DMS79 (cell line): ENCODE measurements around the gene AK2.
"Not testable (repeated sequence)": the region's sequence is repeated elsewhere in the genome, so short reads cannot be mapped to it uniquely, and the experiment has no call there.

Experiments used
- DNase-seq: peaks from one replicate; lab custom pipeline; 2025; lab: John Stamatoyannopoulos, UW

AK2 gene

DNA sequence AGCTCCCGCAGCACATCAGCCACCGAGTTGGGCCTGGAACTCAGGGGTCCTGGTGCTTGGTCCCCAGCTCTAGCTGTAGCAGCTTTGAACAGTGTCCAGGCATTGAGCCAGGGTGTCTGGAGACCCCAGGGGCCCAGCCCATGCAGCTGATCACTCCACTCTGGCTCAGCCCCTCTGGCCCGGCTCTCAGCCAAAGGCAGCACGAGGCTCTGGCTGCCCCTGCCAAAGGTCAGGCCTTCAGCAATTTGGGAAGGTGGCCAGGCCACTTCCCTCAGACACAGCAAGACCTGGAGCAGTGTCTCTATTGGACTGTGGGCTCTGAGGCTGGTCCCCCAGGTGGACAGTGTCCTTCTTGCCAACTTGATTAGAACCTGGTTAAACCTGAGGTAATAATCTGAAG is 37.7 kb downstream of the AK2 start:
- DNase-seq = no peak

DNA sequence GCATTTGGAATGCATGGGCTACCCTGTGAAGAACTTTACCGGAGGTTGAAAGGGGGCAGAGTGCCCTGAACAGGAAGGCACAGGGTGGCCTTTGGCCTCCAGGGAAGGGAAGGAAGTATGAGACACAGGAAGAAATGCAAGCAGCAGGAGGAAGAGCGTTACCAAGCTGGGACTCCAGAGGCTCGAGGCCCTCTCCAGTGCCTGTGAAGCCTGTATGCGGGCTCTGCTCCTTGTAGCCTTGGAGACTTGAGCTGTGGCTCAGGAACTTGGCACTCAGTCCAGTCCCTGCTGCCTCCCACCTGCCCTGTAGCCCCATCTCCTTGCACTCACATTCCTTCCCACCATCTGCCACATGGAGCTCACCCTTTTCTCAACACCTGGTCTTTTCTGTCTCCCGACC is 38.6 kb downstream of the AK2 start:
- DNase-seq = no peak

DNA sequence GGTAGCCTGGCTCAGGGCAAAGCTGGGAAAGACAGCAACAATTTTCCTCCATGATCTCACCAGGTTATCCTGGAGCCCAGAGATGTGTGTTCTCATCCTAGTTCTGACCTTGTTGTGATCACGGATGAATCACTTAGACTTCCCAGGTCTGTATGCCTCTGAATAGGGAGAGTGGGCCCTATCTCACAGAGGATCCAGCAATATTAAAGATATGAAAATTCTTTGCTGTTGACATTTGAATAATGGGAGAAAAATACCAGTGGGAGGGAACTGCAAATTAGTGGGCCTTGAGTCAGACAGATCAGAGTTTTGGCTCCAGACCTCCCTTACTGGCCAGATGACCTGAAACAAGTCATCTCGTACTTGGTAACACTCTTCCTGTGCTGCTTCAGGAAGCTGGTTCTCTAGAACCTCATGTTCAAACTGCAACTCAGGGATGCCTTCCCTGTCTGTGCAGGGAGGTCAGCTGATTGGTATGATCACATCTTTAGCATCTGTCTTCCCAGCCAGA is 39.2 kb downstream of the AK2 start:
- no peak for DNase-seq

DNA sequence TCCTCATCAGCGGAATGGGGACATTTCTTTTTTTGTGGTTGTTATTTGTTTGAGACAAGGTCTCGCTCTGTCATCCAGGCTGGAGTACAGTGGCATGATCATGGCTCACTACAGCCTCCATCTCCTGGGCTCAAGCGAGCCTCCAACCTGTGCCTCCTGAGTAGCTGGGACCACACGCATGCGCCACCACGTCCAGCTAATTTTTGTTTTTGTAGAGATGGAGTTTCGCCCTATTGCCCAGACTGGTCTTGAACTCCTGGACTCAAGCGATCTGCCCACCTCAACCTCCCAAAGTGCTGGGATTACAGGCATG is 43.4 kb downstream of the AK2 start:
- DNase-seq = not testable (repeated sequence)

DNA sequence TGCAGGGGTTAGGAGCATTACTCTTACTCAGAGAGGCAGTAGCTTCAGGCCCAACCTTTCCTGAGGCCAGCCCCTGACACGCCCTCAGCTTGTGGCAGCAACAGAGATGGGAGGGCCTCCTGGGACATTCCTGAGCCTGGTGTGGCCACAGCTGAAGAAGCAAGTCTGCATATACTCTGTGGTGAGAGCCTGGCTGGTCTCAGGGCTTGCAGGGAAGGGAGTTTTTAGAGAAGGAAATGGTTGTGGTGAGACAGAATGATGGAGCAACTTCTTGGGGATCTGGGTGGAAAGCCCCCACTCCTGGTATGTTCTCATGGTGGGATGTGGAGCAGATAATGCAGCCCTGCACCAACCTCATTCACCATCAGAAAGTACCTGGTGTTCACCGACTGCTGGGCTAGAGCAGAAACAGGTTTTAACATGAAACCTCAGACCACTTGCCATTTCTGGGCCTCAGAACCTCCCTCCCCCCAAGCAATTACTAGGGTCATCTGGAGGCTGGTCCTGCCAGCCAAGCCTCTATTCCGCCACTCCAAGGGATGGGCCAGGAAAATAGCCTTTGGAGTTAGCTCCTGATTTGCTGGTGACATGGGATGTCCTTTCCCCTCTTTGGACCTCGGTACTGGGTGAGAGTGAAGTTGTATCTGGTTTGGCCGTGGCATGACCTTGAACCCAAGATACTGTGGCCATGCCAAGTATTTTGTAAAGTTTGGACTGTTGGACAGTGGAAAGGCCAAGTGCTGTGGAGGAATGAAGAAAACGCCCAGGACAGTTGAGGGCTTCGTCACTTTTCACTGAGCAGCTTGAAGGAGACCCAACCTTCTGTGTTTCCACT is 44.0 kb downstream of the AK2 start:
- no peak for DNase-seq

DNA sequence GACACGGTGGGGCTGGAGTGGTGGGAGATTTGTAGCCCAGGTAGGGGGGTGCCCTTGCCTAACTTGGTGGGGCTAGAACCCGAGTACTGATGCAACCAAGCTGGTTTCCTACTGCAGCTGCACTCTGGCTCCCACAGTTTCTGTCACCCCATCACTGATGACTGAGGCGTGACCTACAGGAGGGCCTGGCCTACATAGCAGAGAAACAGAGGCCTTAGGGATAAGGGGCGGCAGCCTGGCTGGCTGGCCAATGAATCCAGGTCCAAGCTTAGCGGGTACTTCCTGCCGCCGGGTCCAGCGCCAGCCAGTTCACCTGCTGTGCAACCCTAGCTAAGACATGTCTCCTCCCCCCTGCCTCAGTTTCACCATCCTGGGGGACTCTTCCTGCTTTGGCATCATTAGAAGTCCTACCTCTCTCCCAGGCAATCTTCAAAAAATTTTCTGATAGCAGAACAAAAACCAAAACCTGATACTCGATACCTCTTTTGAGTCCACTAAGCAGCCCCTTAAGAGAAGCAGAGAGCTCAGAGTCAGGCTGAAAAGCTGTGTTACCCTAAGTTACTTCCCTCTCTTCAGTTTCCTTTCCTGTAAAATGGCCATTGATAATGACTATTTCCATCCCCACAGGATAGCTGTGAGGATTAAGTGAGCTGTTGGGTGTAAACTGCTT is 44.7 kb downstream of the AK2 start:
- DNase-seq = no peak

DNA sequence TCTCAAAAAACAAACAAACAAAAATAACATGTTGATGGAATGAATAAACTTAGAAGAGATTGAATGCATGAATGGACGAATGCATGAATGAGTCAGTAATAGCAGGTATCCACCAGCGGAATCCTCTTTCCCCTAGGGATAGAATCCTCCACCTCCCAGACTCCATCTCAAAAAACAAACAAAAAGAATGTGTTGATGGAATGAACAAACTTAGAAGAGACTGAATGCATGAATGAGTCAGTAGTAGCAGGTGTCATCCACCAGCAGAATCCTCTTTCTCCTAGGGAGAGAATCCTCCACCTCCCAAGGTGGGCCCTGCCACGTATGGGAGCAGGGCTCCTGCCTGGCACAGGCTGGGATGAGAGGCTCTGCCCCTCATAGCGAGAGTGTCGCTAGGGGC is 45.3 kb downstream of the AK2 start:
- DNase-seq = no peak

DNA sequence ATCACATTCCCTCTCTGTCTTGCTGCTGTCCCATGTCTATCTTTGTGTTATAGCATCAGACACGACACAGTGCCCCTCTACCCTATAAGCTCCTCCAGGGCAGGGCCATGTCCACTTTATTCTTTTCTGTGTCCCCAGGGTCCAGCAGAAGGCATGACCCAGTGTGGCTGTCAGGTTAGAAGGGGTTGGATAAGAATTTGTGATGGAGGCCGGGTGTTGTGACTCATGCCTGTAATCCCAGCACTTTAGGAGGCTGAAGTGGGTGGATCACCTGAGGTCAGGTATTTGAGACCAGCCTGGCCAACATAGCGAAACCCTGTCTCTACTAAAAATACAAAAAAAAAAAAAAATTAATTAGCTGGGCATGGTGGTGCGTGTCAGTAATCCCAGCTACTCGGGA is 45.8 kb downstream of the AK2 start:
- DNase-seq = no peak

DNA sequence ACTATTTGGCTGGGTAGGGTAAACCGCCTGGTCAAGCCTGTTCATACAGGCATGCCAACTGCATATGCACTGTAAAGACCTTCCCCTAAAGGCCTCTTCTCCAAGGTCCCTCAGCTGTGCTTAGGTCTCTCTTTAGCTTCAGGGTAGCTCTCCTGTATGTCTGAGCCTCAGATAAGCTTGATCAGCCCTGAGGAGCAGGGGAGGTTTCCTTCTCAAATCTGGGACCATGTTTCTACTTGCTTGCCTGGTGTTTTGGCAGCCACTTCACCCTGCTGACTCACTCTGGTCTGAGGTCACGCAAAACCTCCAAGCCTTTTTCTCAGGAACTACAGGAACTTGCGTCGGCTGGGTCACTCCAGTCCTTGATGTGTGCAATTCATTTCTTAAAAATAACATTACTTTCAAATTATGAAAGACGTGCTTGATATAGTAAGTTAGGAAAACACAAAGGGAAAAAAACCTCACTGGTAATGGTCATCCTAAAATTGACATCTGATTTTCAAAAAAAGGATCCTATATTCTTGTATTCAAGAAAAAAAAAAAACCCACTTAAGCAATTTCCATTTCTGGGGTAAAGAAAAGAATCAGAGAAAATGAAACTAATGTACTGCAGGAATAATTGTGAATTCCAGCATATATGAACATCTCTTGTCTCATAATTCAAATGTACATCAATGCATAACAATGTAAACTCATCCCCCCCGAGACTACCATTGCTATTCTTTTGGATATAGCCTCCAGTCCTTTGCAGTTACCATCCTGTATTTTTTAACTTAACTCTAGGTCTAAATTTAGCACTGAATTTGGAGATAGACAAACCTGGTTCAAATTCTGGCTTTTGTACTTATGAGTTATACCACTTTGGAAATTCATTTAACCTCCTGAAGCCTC is 47.3 kb downstream of the AK2 start:
- DNase-seq = no peak

DNA sequence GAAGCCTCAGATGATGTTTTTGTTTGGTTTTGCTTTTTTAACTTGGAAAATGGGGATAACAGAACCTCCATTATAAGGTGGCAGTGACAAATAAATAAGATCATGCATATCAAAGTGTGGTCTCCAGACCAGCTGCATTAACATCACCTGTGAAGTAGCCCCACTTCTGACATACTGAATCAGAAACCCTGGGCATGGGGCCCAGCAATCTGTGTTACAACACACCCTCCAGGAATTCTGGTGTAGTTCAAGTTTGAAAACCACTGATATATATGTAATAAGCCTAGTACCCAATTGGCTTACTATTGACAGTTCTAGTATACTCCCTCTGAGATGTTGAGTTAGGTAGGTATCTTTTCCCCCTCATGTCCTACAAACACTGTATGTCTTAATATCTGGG is 48.0 kb downstream of the AK2 start:
- no peak for DNase-seq

DNA sequence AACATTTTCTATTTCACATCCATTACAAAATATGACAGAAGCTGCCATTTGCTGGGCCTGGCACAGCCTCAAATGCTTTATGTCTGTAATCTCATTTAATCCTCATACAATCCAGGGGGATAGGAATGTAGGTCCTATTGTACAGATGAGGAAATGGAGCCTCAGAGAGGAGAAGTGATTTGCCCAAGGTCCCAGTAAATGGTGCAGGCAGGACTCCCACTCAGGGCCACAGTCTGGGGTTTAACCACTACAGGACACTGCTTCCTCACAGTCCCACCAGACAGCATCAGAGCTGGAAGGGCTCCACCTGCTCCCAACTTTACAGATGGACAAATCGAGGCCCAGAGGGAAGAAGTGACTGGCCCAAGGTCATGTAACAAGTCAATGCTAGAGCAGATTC is 51.5 kb downstream of the AK2 start:
- DNase-seq = no peak

DNA sequence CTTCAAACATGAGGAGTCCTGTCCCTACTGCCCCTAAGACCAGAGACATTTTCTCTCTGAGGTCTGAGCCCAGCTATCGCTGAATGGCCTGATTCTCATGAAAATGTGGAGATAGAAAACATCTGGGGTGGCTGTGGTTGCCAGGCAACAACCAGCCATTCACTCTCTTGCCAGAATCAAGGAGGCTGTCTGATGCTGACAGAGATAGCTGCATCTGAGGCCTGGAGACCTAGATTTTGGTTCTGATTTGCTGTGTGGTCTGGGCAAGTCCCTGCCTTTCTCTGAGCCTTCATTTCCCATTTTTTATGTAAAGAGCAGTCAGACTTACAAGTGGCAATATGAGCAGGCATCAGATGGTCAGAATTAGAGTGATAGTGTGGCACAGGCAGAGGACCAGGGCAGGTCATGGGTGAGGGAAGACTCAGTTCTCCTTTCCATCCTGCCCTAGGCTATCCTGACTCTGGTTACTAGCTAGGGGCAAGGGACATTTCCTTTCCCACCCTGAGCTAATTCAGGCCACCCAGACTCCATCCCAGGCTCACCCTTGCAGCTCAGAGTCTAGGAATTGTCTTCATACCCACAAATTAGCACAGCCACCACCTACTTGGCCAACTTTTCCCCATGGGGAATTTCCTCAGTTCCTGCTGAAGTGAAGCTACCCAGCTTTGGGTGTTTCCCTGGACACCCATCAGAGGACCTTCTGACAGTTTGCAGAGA is 52.1 kb downstream of the AK2 start:
- no peak for DNase-seq

DNA sequence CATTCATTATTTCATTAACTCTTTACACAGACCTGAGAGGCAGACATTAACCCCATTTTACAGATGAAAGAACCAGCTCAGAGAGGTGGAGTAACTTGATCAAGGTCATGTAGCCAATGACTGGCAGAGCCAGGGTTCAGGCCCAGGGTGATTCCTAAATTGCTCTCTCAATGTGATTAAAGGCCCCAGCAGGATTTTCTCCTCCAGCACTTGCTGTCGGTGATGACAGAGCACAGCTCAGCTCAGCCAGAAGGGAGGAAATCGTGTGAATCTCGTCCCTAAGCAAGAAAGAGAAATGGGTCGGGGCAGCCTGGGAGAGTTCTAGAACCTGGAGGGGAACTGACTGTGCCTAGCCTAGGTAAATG is 52.6 kb downstream of the AK2 start:
- no peak for DNase-seq

DNA sequence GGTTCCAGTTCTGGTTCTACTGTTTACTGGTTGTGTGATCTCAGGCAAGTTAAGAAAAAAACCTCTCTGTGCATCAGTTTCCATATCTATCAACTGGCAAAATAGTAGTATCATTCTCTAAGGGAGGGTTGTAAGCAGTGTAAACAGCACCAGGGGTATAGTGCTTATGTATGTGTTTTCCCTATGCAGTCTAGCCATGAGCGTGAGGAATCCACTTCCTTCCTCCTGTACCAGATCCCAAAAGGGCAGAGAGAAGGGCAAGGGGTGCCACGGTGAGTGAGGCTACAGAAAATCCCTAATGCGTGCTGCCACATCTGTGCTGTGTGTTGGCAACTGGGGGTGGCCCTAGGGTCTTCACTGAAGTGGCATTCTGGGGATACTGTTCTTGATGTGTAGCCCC is 53.7 kb downstream of the AK2 start:
- DNase-seq = no peak

DNA sequence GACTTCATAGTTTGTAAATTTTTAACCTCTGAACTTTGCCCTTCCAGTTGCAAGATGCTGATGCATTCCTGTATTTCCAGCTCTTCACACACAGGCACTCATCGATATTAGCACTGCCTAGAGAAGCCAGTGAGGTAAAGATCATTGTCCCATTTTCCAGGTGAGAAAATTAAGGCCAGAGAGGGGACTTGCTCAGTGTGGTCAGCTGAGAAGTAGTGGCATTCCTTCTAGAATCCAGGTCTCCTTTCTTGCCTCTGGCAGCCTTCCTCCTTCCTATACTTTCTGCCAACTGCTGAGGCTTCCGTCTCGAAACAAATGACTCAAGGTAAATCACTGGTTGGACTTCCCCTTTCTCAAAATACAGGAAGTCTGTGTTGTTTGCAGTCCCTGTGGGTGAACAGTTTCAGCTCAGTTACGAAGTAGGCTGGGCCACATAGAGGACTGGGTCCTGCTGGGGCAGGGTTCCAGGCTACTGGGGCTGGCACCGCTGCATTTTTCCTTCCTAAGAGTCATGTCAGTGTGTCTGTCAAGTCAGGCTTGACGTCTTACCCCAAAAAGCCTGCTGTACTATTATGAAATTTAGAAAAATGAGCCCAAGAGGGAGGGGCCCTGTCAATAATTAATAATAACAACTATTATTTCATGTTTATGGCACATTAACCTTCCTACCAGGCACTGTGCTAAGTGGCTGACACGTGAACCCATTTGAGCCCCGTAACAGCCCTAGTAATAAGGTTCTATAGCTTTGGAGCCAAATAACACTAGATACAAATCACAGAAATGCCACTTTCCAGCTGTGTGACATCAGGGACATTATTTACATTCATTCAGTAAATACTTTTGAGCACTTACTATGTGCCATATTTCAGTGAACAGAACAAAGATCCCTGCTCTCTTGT is 55.4 kb downstream of the AK2 start:
- no peak for DNase-seq

DNA sequence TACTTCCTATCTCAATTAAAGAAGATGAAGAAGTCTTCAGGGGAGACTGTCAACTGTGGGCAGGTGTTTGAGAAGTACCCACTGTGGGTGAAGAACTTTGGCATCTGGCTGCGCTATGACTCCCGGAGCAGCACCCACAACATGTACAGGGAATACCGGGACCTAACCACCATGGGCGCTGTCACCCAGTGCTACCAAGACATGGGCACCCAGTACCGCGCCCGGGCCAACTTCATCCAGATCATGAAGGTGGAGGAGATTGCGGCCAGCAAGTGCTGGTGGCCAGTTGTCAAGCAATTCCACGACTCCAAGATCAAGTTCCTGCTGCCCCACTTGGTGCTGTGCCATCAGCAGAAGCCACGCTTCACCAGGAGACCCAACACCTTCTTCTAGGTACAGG is 56.6 kb downstream of the AK2 start:
- DNase-seq = no peak

DNA sequence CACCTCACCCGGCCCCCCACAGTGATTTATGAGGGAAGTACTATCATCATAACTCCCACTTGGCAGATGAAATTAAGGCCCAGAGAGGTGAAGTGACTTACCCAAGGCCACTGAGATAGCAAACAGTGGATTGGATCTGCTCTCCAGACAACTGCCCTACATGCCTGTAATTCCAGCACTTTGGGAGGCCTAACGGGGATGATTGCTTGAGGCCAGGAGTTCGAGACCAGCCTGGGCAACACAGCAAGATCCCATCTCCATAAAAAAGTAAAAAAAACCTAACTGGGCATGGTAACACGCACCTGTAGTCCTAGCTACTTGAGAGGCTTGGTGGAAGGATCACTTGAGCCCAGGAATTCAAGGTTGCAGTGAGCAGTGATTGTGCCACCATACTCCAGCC is 57.8 kb downstream of the AK2 start:
- DNase-seq = no peak

DNA sequence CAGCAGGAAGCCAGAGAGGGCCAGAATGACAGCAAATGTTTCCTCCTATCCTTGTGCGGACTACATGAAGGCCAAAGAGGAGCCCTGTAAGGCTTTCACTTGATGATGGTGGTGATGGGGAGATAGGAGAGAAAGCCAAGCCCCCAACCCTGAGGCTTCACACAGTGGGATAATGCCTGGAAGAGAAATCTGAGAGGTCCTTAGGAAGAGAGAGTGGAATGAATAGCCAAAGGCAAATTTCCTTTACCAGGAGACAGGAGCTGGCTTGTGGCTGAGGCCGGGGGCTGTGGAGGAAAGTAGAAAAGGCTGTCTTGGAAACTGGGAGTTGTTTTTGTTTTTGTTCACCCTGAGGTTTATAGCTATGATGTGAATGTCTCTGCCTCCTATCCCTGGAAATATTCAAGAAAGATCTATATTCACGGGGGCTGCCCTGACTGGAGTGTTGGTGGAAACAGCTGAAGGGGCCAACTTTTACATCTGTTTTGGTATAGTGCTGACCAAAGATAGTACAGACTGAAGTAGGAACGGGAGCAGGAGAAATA is 59.1 kb downstream of the AK2 start:
- no peak for DNase-seq

DNA sequence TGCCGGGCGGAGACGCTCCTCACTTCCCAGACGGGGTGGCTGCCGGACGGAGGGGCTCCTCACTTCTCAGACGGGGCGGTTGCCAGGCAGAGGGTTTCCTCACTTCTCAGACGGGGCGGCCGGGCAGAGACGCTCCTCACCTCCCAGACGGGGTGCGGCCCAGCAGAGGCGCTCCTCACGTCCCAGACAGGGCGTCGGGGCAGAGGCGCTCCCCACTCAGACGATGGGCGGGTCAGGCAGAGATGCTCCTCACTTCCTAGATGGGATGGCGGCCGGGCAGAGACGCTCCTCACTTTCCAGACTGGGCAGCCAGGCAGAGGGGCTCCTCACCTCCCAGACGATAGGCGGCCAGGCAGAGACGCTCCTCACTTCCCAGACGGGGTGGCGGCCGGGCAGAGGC is 61.6 kb downstream of the AK2 start:
- not testable (repeated sequence) for DNase-seq

DNA sequence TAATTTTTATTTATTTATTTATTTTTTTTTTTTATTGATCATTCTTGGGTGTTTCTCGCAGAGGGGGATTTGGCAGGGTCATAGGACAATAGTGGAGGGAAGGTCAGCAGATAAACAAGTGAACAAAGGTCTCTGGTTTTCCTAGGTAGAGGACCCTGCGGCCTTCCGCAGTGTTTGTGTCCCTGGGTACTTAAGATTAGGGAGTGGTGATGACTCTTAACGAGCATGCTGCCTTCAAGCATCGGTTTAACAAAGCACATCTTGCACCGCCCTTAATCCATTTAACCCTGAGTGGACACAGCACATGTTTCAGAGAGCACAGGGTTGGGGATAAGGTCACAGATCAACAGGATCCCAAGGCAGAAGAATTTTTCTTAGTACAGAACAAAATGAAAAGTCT is 63.2 kb downstream of the AK2 start:
- not testable (repeated sequence) for DNase-seq
